Hippocampal formation (tissue), 2 donors: ENCODE results near the gene IL1RAPL1.

Source experiments
- DNase-seq, 2 donors: peaks; one replicate each; lab custom pipeline; 2025; lab: John Stamatoyannopoulos, UW

IL1RAPL1 gene

GRCh38 chrX:28586981-28587551 lies at the start of gene IL1RAPL1:
Gene IL1RAPL1 (plus strand): TSS chrX:28587446.
- DNase-seq: peak in 1 of 2 donors; percentile 87

GRCh38 chrX:28542791-28543190 lies 44.5 kb upstream of the IL1RAPL1 start:
- DNase-seq: no peak

- no peak for DNase-seq
These were observed 37.4 kb upstream of the IL1RAPL1 start for GRCh38 chrX:28549838-28550237.

GRCh38 chrX:28550331-28550872 lies 36.8 kb upstream of the IL1RAPL1 start:
- DNase-seq: no peak

GRCh38 chrX:28552322-28552721 lies 34.9 kb upstream of the IL1RAPL1 start:
- DNase-seq: no peak

GRCh38 chrX:28552882-28553829 lies 34.1 kb upstream of the IL1RAPL1 start:
- DNase-seq: no peak

GRCh38 chrX:28576117-28576516 lies 11.1 kb upstream of the IL1RAPL1 start:
- DNase-seq: no peak

- no peak for DNase-seq
These were observed 5.7 kb upstream of the IL1RAPL1 start for GRCh38 chrX:28581522-28581921.

- no peak for DNase-seq
These were observed 4.7 kb upstream of the IL1RAPL1 start for GRCh38 chrX:28582511-28582910.

GRCh38 chrX:28584025-28584424 lies 3.2 kb upstream of the IL1RAPL1 start:
- DNase-seq: no peak

- DNase-seq: no peak
These were observed 1.5 kb upstream of the IL1RAPL1 start for GRCh38 chrX:28585767-28586166.

- DNase-seq: no peak
These were observed 960 bp upstream of the IL1RAPL1 start for GRCh38 chrX:28586286-28586685.

- DNase-seq: no peak
These were observed 1.8 kb downstream of the IL1RAPL1 start for GRCh38 chrX:28589046-28589445.

- DNase-seq: no peak
These were observed 3.1 kb downstream of the IL1RAPL1 start for GRCh38 chrX:28590396-28590795.

- no peak for DNase-seq
These were observed 4.3 kb downstream of the IL1RAPL1 start for GRCh38 chrX:28591542-28591941.

GRCh38 chrX:28595346-28595745 lies 8.1 kb downstream of the IL1RAPL1 start:
- DNase-seq: no peak

- DNase-seq: no peak
These were observed 12.7 kb downstream of the IL1RAPL1 start for GRCh38 chrX:28599957-28600356.

- DNase-seq: peak in 1 of 2 donors; percentile 62
These were observed 21.8 kb downstream of the IL1RAPL1 start for GRCh38 chrX:28609003-28609402.

GRCh38 chrX:28609917-28610613 lies 22.8 kb downstream of the IL1RAPL1 start:
- no peak for DNase-seq

- DNase-seq: no peak
These were observed 23.5 kb downstream of the IL1RAPL1 start for GRCh38 chrX:28610746-28611145.

GRCh38 chrX:28613558-28613957 lies 26.3 kb downstream of the IL1RAPL1 start:
- DNase-seq: no peak

GRCh38 chrX:28625223-28625622 lies 38.0 kb downstream of the IL1RAPL1 start:
- DNase-seq: no peak
